Measurements from ENCODE around the gene TAAR1. TPM values are rescaled to one million over a fixed set of nuclear protein-coding genes. Genes with fewer than 3 reads are reported as not detected.
"Not testable (repeated sequence)": the region's sequence is repeated elsewhere in the genome, so short reads cannot be mapped to it uniquely, and the experiment has no call there.

The TAAR1 gene
- total RNA-seq, 1 experiment from 2014 or later: not detected

DNA sequence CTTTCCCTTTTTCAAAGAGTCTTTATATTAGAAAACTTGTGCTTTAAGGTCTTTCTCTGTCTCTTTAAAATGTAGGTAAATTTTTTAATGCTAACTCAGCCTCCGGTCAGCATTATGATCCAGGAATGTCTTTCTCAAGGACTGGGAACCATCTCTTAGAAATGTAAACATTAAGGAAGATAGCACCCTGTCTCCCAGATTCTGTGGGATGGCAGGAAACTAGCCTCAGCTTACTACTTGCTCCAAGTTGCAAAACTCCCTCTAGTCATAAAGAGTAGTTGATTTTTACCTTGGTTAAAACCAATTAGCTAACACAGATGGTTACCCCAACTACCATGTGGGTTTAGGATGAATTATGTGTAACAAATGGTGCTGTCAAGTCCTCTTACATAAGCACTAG is 4.7 kb upstream of the TAAR1 start:
- no peak for DNase-seq (ENCODE audit: low read depth)

GRCh38 chr6:132661906-132662305 is 2.9 kb upstream of the TAAR1 start:
- DNase-seq (ENCODE audit: low read depth): no peak

DNA sequence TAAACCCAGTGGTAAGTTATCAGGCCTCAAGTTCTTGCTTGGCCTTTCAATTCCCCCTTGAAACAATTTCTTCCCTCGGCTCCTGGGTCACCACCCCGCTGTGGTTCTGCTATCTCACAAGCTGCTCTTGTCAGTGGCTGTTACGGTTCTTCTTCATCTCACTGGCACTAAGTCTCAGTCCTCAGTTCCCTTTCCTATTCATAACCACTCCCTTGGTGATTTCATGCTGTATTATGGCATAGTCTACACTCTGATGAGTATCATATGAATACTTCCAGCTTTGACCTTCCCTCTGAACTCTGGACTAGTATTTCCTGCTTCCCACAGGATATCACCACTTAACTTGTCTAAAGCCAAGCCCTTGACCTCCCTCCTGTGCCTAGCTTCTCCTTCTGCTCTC is 7.9 kb downstream of the TAAR1 start:
- DNase-seq (ENCODE audit: low read depth): no peak

- DNase-seq (ENCODE audit: low read depth): no peak
Observed at GRCh38 chr6:132650429-132650828, 8.6 kb downstream of the TAAR1 start.

GRCh38 chr6:132648828-132649227 is 10.2 kb downstream of the TAAR1 start:
- peak; percentile 17 for DNase-seq (ENCODE audit: low read depth)

DNA sequence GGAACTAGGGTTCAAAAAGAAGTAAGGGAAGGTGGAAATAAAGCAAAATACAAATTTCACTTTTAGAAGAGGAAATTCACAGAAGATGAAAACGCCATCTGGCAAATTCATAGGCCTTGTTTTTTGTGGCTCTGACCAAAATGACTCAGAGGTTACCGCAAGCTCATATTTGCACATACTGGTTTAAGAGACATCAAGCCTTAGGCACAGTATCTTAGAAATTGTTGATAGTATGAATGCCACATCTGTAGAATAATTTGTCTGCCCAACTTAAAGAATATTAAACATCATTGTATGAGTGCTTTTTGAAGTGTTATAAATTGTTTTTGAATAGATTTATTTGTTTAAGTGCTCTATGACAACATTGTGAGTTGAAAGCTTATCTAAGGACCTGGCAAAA is 10.6 kb downstream of the TAAR1 start:
- DNase-seq (ENCODE audit: low read depth): peak; percentile 87

DNA sequence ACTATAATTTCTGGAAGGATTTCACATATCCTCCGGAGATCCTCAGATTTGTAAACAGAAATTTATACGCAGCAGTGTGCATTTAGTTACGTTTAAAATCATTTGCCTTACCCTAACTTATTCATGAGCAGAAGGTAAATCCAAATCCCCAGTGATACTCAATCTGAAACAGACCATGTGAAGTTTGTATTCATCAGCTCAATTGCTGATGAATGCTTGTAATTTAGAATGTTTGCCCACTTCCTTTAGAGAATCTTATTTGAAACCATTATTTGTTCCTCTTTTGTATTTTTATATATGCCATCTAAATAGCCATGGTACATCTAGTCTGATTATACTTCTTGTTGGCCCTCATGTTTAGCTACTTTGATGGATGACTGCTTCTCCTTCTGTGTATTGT is 15.4 kb downstream of the TAAR1 start:
- DNase-seq (ENCODE audit: low read depth): no peak

DNA sequence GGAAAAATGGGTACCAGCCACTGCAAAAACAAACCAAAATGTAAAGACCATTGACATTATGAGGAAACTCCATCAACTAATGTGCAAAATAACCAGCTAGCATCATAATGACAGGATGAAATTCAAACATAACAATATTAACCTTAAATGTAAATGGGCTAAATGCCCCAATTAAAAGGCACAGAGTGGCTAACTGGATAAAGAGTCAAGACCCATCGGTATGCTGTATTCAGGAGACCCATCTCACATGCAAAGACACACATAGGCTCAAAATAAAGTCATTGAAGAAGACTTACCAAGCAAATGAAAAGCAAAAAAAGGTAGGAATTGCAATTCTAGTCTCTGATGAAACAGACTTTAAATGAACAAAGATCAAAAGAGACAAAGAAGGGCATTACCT is 21.8 kb downstream of the TAAR1 start:
- not testable (repeated sequence) for DNase-seq (ENCODE audit: low read depth)

GRCh38 chr6:132635906-132636305 is 23.1 kb downstream of the TAAR1 start:
- DNase-seq (ENCODE audit: low read depth): not testable (repeated sequence)

DNA sequence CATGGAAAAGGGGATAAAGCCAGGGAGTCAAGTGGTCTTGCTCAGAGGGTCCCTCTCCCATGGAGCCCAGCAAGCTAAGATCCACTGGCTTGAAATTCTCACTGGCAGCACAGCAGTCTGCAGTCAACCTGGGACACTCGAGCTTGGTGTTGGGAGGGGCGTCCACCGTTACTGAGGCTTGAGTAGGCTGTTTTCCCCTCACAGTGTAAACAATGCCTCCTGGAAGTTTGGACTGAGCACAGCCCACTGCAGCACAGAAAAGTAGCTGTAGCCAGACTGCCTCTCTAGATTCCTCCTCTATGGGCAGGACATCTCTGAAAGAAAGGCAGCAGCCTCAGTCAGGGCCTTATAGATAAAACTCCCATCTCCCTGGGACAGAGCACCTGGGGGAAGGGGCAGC is 23.7 kb downstream of the TAAR1 start:
- not testable (repeated sequence) for DNase-seq (ENCODE audit: low read depth)

DNA sequence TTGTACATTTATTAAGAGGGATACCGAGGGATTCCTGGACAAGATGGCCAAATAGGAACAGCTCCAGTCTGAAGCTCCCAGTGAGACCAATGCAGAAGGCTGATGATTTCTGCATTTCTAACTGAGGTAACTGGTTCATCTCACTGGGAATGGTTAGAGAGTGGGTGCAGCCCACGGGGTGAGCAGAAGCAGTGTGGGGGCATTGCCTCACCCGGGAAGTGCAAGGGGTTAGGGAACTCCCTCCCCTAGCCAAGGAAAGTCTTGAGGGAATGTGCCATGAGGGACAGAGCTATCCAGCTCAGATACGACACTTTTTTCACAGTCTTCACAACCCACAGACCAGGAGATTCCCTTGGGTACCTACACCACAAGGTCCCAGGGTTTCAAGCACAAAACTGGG is 24.2 kb downstream of the TAAR1 start:
- DNase-seq (ENCODE audit: low read depth): no peak

GRCh38 chr6:132633362-132633761 is 25.6 kb downstream of the TAAR1 start:
- no peak for DNase-seq (ENCODE audit: low read depth)

- no peak for DNase-seq (ENCODE audit: low read depth)
Observed at GRCh38 chr6:132624175-132624574, 34.8 kb downstream of the TAAR1 start, which contains the start of gene TAAR2. TSS of gene TAAR2 (minus strand) at chr6:132624275. CDS start at chr6:132624275, 0 bp downstream.

GRCh38 chr6:132623106-132623845 is 35.7 kb downstream of the TAAR1 start:
- DNase-seq (ENCODE audit: low read depth): no peak

DNA sequence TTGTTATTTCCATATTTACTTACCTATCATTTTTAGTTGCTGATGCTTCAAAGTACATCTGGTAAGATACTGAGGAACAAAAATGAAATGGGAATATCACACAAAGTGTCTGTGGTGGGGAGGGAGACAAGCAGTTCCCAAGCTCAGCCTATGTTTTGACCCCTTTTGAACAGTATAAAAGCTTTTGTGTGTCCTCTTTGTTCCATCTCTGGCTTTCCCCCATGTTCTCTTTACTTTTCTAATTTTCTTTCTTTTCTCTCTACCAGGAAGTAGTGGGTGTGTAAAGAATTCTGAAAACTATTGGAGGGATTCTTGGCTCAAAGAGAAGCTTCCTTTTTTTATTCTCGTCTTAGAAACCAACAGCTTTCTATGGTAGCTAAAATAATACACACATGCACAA is 42.3 kb downstream of the TAAR1 start:
- no peak for DNase-seq (ENCODE audit: low read depth)

DNA sequence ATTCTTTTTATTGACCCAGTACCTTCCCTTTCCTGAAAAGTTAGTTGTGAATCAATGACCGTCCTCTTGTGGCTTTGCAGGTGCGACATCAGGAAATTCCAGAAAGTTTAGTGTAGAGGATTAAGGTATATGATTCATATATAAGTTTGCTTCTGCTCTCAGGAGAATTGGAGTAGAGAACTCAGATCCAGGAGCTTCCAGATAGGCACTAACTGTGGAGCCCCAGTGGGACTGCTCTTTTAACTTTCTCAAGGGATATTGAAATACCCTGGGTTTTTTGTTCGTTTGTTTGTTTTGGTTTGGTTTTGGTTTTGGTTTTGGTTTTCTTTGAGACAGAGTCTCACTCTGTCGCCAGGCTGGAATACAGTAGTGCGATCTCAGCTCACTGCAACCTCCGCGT is 44.4 kb downstream of the TAAR1 start:
- peak; percentile 15 for DNase-seq (ENCODE audit: low read depth)

DNA sequence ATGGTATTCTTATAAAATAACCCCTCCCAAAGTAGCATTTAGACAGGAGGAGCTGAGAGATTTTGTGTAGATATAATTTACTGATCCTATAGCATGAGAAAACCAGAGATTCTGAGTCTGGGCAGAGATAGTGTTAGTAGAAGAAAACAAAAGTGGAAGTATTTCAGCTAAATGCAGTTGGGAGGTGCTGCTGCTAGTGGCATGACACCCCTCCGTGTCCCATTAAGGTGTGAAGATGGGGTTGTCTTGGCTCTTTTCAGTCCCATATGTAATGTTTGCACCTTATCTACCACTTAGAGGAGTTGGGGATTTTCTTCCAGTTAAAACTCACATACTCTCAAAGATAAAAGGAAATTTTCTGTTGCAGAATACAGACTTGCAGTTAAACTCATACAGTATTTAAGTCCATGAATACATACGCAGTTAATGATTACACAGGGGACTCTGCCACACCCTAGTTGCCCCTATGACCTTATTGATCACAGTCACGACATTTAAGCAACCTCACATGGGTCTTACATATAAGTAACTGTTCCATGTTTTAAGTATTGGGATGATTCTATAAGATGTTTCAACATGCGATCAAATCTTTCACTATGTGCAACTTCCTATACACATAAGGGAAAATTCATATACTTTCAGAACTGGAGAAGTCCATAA is 46.4 kb downstream of the TAAR1 start:
- DNase-seq (ENCODE audit: low read depth): no peak

DNA sequence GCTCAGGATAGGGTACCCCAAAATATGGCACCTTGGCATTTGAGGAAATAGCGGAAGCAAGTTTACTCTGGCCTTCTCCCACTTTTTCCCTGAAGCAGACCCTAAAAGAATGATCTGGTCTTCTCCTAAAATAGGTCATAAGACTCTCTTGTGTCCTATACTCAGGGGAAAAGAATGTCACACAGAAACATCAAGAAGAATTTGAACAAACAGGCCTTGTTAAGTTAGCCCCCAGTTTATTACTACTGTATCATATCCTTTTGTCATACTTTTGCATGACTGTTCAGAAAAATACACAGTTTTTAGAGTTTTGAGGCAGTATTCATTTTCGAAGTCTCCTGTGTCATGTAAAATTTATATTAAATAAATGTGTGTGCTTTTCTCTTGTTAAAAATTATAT is 47.4 kb downstream of the TAAR1 start:
- no peak for DNase-seq (ENCODE audit: low read depth)

GRCh38 chr6:132607544-132608233 is 51.3 kb downstream of the TAAR1 start:
- DNase-seq (ENCODE audit: low read depth): no peak

DNA sequence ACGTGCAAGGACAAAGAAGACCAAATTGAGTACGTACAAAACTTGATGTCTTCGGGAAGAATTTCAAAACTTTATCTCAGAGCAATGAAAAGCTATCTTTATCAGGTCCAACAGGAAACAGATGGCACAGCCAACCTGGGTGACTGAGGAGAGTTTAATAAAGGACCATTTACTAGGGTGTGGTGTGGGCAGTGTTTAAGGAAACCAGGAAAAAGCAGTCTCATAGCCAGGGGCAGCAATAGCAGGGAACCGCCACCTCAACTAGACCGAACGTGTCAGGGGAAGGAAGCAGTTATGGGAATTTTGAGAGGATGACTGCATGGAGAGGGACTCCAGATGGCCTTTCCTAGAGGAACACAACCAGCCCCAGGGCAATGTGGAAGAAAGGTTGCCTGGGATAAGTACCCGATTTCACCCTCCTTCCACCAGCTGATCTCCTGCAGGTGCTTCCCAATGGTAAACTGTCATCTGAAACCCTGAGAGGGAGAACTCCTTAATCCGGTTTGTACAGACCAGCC is 54.3 kb downstream of the TAAR1 start:
- no peak for DNase-seq (ENCODE audit: low read depth)

DNA sequence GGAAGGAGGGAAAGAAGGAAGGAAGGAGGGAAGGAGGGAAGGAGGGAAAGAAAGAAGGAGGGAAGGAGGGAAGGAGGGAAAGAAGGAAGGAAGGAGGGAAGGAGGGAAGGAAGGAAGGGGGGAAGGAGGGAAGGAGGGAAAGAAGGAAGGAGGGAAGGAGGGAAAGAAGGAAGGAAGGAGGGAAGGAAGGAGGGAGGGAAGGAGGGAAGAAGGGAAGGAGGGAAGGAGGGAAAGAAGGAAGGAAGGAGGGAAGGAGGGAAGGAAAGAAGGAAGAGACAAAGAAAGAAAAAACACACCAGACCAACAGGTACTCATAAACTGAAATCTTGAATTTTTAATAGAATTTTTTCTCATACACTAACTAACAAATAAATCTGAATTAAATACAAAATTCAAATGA is 58.1 kb downstream of the TAAR1 start:
- not testable (repeated sequence) for DNase-seq (ENCODE audit: low read depth)

DNA sequence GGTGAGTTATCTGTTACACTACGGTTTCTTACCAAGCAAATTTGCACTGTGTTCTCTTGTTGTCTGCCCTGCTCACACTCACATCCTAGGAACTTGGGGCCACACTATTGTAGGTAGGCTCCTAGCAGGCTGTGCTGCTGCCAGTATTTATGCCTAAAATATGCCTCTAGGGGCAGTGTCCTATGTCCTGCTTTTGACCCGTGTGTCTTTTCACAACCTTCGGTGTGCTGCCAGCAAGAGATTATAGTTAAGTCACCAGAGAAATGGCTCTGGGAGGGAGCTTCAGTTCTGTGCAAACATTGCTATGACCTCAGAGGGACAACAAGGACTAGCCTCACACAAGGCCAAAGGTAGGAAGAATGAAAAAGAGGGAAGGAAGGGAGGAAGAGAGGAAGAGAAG is 60.5 kb downstream of the TAAR1 start:
- DNase-seq (ENCODE audit: low read depth): peak; percentile 28

GRCh38 chr6:132596201-132596600 is 62.8 kb downstream of the TAAR1 start:
- no peak for DNase-seq (ENCODE audit: low read depth)
